Gastroesophageal sphincter (tissue), 3 donors: ENCODE data around the gene SORCS1.

Experiments used
- POLR2A ChIP-seq, 2 donors: fragments of 450-650 bp; IDR thresholded peaks; one replicate each; pipeline ENCODE4 v1.6.1; 2017; ENCODE audit warnings: antibody characterized with exemption in 2 of 2, mild to moderate bottlenecking in 2 of 2, moderate library complexity in 1 of 2
- POLR2AphosphoS5 ChIP-seq: sonication (generic); formaldehyde crosslinking; IDR thresholded peaks from one replicate; pipeline ENCODE4 v1.6.1; 2017; ENCODE audit warnings: antibody characterized with exemption
- TF ChIP-seq, protein P1 (sequence below), 4 experiments: fragments of 200-600 bp in 2 of 4; fragments of 450-650 bp in 2 of 4; sonication (generic) in 1 of 4; IDR thresholded peaks; one replicate each; pipeline ENCODE4 v1.5.1; 2017 to 2019; ENCODE audit warnings: antibody characterized with exemption in 4 of 4, mild to moderate bottlenecking in 2 of 4, moderate library complexity in 2 of 4

- no peak for TF ChIP-seq POLR2A (IDR thresholded peaks at IDR 0.05)
- TF ChIP-seq, protein P1, sequence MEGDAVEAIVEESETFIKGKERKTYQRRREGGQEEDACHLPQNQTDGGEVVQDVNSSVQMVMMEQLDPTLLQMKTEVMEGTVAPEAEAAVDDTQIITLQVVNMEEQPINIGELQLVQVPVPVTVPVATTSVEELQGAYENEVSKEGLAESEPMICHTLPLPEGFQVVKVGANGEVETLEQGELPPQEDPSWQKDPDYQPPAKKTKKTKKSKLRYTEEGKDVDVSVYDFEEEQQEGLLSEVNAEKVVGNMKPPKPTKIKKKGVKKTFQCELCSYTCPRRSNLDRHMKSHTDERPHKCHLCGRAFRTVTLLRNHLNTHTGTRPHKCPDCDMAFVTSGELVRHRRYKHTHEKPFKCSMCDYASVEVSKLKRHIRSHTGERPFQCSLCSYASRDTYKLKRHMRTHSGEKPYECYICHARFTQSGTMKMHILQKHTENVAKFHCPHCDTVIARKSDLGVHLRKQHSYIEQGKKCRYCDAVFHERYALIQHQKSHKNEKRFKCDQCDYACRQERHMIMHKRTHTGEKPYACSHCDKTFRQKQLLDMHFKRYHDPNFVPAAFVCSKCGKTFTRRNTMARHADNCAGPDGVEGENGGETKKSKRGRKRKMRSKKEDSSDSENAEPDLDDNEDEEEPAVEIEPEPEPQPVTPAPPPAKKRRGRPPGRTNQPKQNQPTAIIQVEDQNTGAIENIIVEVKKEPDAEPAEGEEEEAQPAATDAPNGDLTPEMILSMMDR (IDR thresholded peaks at IDR 0.05): no peak
- no peak for TF ChIP-seq POLR2AphosphoS5
Observed at GRCh38 chr10:106872176-106872575, 292.3 kb downstream of the SORCS1 start.
